HT-29 (cell line): ENCODE data around the gene MRFAP1. TPM values are rescaled to one million over a fixed set of nuclear protein-coding genes. Genes with fewer than 3 reads are reported as not detected.
A peak's percentile ranks its signal among the peaks of the same experiment; 100 is the strongest.
"Not testable (repeated sequence)": the region's sequence is repeated elsewhere in the genome, so short reads cannot be mapped to it uniquely, and the experiment has no call there.

Experiments used
- DNase-seq: peaks from one replicate; pipeline ENCODE4 v3.0.0-alpha.2; 2015; ENCODE audit warnings: low spot score
- total RNA-seq: library from RNA; depleted of rRNA; stranded (reverse); fragments of >200 nt; shearing (Covaris generic); gene quantifications from 2 replicates; pipeline ENCODE4 v1.2.3, GENCODE V29; 2014

MRFAP1 gene
- total RNA-seq, 1 experiment from 2014 or later, result 106 TPM

DNA sequence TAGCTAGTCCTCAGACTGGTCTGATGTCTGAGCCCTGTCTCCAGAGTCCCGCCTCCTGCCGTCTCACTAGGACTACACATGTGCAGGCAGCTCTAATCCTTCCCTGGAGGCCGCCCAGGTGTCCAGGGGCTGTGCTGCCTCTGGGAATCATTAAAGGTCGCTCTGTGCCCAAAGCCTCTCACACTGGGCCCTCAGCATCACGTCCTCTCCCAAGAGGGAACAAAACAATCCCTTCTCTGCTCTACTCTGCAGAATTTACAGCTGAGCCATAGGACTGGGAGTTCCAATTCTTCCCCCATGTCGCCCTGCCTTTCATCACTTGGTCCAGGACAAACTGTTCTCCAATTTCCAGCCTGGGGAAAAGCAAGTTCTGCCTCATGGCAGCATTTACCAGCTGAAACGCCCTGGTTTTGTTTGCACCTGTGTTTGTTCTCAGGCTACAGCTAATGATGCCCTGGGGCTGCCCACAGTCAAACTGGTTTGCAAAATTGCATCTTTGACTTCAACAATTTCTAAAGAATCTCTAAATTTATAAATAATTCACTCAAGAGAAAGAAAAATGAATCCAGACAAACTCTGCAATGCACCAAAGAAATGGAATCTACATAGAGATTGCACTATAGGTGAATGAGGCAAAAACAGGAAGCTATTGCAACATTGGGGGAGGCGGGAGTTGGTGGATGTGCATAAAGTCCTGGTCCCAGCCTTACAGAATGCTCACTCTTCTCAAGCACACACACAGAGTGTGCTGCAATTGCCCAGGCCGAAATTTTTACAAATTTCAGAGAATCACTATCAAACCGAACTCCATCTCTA is 7.2 kb upstream of the MRFAP1 start:
- DNase-seq, result no peak

DNA sequence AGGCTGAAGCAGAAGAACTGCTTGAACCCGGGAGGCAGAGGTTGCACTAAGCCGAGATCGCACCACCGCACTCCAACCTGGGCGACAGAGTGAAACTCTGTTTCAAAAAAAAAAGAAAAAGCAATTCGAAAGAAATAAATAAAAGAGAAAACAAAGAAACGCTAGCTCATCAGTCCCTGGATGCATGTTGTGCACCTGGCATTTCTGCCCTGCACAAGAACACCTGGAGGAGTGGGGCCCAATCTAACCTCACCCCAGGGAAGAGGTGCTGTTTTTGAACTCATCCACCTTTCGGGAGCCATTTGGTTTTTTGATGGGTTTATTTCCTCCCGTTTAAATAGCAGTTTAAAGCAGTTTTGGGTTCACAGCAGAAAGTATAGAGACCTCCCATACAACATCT is 5.7 kb upstream of the MRFAP1 start:
- DNase-seq, result no peak

DNA sequence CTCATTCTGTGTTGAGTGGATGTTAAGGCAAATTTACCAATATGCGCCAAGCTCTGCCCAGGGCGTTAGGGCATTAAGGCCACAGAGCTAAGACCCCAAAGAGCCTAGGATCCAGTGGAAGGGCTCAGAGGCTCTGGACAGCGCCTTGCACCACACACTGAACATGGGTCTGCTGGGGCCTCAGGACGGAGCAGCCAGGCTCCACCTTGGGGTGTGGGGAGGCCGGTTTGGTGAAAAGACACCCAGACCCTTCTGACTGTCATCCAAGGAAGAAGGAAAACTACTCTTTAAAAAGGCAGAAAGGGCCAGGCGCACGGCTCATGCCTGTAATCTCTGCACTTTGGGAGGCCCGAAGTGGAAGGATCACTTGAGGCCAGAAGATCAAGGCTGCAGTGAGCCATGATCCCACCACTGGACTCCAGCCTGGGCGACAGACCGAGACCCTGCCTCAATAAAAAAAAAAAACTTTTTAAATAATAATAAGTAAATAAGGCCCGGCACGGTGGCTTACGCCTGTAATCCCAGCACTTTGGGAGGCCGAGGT is 1.3 kb upstream of the MRFAP1 start:
- no peak for DNase-seq

DNA sequence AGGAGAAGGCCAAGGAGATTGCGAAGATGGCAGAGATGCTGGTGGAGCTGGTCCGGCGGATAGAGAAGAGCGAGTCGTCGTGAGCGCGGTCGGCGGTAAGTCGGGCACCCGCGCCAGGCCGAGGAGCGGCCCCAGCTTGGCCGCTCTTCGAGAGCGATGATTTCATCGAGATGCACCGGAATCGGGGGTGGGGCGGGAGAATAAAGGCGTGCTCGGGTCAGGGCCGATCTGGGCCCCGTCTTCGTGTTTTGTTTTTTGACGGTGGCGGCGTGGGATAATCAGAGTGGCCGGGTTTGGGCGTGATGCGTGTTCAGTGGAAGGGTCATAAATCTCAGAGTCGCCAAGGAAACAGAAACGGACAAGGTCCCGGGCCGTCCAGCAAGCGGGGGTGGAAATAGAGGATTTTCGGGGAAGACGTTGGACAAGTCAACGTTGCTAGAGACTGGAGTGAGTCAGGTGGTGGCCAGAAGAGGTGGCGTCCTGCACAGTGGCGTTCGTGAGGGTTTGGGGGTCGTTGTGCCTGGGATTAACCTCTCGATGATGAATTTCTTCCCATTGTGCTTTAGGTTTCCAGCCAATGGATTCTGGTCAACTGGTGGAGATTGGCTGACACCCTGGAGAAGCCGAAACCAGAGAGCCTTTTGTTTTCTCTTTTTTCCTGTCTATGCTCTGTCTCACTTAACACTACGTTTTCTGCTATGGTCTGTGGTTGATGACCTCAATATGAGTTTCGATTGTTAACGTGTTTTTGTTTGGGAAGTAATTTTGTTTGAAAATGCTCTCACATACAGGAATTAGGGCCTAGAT is 882 bp downstream of the MRFAP1 start:
- peak; percentile 29 for DNase-seq

DNA sequence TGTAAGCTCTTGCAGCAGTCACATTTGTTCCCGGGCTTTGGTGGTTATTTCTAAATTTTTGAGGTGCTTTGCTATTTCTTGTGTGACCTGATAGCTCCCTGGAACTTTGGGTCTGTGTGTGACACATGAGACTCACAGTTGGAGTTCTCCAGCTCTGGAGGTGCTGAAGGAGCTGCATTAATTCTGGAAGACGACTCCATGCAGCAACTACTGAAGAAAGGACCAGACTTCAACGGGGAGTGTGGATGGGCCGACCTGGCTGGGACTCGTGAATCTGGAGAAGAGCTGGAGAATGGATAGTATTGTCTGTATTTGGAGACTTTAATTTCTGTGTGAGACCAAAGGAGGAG is 1.5 kb downstream of the MRFAP1 start:
- DNase-seq, result no peak

DNA sequence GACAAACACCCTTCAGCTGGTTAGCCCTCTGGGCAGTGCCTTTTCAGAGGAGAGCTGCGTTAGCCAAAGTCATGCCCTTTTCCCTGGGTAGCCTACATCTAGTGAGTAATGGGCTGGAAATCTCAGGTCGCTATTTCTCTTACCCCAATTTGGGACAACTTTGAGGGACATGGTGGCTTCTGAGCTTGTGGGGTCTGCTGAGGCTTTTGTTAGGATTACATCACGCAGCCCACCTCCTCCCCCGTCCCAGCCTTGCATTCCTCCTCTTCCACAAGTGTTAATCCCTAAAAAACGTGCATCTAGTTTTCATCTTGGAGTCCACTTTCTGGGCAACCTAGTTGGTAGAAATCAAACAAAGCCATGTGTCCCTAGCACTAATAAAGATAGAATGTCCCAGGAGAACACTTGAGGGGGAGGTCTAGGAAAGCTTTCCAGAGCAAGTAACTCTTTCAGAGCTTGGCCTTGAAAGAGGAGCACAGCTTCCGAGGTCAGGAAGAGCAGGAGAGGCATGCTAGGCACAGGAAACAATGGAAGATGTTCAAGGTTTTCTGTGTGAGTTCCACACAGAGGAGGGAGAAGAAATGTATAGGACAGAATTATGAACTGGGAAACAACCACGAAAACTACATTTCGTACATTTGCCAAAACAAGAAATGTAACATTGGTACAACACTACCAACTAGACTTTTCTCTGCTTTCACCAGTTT is 2.8 kb downstream of the MRFAP1 start:
- DNase-seq, result no peak

DNA sequence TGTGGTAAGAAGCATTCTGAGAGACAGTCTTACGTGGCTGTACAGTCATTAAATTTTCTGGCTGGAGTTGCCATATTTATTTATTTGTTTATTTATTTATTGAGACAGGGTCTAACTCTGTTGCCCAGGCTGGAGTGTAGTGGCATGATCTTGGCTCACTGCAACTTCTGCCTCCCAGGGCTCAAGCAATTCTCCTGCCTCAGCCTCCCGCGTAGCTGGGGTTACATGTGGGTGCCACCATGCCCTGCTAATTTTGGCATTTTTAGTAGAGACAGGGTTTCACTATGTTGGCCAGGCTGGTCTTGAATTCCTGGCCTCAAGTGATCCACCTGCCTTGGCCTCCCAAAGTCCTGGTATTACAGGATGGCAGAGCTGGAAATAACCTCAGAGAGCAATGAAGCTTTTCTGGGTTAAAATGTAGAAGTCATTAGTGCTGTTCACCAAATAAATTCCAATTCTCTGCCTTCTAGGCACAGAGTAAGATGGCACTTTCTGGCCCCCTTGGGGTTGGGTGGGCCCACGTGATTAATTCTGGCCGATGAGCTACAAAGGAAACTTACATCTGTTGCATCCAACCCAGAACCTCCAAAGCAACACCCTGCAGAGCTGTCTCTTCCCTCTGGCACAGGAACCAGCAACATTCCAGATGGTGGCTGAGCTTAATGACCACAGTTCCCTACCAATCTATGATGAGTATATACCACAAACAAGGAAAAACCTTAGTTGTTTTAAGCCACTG is 4.5 kb downstream of the MRFAP1 start:
- DNase-seq, result no peak

DNA sequence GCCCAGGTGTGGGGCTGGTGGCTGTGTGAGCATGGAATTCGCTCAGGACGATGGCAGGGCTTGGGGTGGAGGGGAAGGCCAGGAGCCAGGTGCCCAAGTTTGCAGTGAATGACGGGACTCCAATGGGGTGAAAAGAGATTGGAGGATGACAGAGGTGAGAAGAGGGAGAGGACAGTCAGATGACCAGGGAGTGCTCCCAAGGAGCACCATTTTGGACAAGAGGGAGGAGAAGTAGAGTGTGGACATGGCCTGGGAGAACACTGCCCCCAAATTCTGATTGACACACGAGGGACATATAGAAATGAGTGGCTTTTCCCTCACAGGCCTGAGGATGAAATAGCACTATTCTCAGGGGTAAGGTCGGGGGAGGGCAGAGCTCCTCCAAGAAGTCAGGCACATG is 6.7 kb downstream of the MRFAP1 start:
- DNase-seq, result no peak

DNA sequence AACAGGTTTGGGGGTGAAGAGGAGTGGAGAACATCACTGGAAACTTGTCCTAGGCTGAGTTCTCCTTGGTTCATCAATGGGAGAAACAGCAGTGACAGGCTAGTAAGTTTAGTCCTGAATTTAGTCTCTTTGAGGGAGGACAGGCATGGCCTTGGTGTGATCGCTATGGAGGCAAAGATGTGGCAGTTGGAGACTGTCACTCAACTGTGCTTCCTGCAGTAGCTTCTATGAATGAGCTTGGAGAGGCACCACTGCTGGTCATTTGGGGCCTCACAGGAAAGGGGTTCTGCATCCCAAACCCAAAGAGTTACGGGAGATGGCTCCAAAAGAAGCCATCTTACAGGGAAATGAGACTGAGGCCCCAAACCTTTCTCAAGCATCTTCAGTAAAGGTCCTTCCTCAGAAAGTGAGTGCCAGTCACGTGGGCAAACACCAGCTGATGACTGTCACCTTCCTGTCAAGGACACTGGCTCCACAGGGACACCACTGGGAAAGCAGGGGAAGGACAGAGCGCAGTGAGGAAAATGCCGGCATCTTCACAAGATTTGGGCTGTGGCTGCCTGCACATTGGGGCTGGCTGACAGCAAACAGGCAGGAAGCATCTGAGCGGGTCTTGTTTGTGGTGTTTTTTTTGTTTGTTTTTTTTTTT is 7.2 kb downstream of the MRFAP1 start:
- no peak for DNase-seq

DNA sequence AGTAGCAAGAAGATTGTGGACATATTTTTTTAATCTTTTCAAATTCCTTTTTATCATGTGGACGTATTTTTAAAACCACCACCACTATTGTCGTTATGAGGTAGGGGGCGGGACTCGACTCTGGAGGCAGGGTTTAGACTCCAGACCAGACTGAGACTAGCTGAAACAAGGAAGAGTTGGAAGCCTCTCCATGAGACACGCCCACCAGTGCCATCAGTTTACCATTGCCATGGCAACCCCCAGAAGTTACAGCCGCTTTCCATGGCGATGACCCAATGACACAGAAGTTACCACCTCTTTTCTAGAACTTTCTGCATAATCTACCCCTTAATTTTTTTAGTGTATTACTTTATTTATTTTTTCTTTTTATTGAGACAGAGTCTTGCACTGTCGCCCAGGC is 8.7 kb downstream of the MRFAP1 start:
- no peak for DNase-seq

DNA sequence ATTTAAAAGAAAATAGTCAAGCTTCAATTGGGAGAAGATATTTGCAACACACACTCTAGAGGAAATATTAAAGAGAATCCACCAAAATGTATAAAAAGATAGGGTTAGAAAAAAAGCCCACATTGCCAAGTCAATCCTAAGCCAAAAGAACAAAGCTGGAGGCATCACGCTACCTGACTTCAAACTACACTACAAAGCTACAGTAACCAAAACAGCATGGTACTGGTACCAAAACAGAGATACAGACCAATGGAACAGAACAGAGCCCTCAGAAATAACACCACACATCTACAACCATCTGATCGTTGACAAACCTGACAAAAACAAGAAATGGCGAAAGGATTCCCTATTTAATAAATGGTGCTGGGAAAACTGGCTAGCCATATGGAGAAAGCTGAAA is 13.7 kb downstream of the MRFAP1 start:
- DNase-seq, result not testable (repeated sequence)

DNA sequence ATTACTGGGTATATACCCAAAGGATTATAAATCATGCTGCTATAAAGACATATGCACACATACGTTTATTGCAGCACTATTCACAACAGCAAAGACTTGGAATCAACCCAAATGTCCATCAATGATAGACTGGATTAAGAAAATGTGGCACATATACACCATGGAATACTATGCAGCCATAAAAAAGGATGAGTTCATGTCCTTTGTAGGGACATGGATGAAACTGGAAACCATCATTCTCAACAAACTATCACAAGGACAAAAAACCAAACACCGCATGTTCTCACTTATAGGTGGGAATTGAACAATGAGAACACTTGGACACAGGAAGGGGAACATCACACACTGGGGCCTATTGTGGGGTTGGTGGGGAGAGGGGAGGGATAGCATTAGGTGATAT is 14.8 kb downstream of the MRFAP1 start:
- DNase-seq, result not testable (repeated sequence)

DNA sequence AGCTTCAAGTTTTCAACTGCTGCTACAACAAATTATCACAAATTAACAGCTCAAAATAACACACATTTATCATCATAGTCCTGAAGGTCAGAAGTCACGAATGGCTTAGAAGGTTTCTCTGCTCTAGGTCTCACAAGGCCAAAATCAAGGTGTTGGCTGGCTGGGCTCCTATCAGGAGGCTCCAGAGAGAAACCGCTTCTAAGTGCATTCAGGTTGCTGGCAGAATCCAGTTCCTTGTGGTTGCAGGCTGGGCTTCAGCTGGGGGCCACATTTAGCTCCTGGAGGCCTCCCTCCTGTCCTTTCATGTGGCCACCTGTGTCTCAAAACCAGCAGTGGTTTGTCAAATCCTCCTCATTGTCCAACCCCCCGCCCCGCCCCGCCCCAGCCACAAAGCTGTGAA is 15.4 kb downstream of the MRFAP1 start:
- DNase-seq, result no peak

DNA sequence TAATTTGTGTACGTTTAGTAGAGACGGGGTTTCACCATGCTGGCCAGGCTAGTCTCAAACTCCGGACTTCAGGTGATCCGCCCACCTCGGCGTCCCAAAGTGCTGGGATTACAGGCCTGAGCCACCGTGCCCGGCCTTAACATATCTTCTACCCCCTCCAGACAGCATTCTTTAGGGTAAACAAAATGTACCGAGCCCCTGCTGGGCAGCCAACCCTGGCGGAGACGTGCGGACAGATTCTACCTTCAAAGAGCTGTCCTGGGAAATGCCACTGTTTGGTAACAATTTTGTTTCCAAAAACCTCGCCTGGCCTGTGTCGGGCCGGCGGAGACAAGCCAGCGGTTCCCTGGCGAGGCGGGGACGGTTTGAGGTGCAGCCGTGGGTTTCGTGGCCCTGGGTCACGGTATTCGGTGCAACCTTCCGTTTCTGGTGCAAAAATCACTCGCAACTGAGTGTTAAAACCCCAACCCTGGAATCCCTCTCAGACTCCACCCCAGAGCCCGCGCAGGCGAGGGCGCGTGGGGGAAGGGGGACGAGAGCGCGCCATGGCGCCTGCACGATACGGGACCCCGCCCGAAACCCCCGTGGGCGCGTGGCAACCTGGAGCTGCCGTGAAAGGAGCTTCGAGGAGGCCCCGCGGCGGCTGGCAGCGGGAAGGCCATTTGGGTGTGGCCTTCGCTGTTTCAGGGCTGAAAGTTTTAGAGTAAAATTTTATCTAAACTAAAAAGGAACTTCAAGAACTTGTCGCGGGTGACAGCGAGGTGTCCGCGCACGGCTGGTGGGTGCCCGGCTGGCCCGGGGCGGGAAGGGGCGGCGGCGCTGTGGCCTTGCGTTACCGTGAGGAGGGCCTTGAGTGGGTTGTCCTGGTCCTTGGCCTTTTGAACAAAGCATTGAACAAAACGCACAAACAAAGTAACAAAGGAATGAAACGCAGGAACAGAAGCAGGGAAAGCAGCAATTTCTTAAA is 17.0 kb downstream of the MRFAP1 start:
- no peak for DNase-seq

DNA sequence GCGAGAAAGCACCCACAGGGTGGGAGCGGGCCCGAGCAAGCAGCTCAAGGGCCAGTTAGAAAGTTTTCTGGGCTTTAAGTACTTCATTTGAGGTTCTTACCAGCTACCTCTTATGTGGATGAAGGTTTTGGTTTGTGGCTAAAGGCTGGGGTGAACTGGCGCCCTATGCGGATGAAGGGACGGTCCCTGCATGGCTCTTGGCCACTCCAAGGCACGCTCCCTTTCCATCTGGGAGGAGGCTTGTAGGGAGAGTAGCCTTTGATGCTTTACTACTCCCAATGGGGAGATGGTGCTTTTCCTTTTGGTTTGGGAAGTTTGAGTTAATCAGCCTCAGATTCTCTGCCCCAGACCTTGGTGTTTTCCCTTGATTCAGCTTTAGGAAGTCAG is 17.7 kb downstream of the MRFAP1 start:
- no peak for DNase-seq

DNA sequence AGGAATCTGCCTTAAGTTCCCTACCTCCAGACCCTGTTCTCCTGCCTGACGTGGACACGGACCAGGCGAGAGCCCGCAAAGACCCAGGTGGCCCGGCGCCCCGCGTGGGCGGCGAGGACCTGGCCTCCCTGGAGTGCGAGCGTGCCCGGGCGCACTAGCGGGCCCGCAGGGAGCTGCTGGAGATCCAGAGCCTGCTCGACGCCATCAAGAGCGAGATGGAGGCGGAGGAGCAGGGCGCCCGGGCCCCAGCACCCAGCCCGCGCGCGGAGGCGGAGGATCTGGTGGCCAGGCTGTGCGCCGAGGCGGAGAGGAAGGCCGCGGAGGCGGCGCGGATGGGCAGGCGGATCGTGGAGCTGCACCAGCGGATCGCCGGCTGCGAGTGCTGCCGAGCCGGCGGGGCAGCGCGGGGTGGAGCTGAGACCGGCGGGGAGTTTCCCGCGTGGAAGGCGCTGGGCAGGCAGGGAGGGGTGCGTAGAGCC is 18.2 kb downstream of the MRFAP1 start:
- DNase-seq, result no peak

DNA sequence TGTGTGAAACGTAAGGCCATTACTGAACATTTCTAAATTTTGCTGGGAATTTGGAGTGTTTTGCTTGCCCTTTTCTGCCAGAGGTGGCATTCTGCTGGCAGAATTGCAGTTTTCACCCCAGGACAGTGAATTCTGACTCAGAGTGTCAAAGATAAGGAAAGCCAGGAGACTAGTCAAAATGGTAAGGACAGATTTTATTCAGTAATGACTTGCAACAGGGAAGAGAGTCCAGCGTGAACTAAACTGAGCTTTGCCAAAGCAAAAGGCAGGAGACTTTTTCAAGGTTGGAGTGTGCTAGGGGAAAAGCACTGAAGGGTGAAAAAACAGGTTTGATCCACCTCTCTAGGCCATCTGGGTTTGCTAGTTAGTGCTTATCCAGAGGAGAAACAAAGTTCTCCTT is 19.4 kb downstream of the MRFAP1 start:
- DNase-seq, result no peak

DNA sequence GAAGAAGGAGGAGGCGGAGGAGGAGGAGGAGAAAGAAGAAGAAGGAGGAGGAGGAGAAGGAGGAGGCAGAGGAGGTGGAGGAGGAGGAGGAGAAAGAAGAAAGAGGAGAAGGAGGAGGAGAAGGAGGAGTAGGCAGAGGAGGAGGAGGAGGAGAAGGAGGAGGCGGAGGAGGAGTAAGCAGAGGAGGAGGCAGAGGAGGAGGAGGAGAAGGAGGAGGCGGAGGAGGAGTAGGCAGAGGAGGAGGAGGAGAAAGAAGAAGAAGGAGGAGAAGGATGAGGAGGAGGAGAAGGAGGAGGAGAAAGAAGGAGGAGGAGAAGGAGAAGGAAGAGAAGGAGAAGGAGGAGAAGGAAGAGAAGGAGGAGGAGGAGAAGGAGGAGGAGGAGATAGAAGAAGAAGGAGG is 19.9 kb downstream of the MRFAP1 start:
- no peak for DNase-seq

DNA sequence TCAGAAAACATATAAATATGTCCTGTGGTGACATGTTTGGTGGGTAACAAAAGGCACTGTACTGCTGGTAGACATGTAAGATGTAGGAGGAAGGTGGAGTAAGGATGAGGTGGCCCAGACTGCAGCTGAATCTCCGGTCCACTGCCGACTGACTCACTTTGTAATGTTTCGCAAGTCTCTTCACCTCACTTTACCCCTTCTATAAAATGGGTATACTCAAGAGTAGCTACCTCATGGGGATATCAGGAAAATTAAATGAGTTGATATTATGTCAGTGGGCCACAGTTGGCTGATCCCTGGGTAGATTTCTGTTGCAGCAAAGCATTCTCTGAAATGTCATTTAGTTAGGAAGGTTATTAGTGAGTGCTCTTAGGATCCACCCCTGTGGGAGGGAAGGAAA is 22.1 kb downstream of the MRFAP1 start:
- no peak for DNase-seq
